Choroid plexus epithelial cell (primary cell): ENCODE results near the gene LPIN1.

ENCODE experiments used
- DNase-seq: peaks from one replicate; pipeline ENCODE4 v3.0.0-alpha.2; 2010; ENCODE audit warnings: low read depth
- H3K4me3 ChIP-seq: 2 replicates; pipeline ENCODE4 v1.5.1; 2011; ENCODE audit warnings: low read depth, mild to moderate bottlenecking, control low read depth, low read length, moderate library complexity
- TF ChIP-seq, protein P1 (sequence below): conservative IDR thresholded peaks from 2 replicates; pipeline ENCODE4 v1.5.1; 2011; ENCODE audit warnings: low read depth, mild to moderate bottlenecking, control low read depth, inconsistent platforms, low read length, moderate library complexity

Gene LPIN1

DNA sequence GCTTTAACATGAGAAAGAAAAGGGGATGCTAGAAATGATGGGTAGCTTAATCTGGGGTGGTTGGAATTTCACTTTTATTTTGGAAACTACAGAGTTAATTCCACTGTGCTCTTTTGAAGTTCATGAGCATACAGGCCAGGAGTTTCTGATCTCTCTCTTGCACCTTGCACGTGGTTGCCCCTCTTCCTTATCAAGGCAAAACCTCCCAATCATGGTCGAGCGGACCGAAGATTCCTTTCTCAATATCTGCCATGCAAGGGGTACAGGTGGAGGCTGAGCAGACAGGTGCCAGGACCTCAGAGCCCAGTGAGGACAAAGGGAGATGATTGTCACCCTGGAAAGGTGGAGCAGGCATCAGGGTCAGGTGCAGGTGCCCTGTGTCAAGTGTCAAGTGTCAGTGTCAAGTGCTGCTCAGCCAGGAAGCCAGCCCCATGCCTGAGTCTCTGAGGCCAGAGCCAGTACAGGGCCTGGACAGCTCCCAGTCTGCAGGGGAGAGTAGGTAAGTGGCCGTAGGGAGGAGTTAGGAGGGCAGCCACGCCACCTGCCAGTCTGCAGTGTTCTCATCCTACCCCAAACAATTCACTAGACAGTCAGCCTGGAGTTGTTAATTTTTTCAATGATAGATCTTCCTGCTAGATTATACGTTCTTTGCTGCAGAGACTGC lies 42.2 kb downstream of the LPIN1 start:
- no peak for DNase-seq
- TF ChIP-seq, protein P1, sequence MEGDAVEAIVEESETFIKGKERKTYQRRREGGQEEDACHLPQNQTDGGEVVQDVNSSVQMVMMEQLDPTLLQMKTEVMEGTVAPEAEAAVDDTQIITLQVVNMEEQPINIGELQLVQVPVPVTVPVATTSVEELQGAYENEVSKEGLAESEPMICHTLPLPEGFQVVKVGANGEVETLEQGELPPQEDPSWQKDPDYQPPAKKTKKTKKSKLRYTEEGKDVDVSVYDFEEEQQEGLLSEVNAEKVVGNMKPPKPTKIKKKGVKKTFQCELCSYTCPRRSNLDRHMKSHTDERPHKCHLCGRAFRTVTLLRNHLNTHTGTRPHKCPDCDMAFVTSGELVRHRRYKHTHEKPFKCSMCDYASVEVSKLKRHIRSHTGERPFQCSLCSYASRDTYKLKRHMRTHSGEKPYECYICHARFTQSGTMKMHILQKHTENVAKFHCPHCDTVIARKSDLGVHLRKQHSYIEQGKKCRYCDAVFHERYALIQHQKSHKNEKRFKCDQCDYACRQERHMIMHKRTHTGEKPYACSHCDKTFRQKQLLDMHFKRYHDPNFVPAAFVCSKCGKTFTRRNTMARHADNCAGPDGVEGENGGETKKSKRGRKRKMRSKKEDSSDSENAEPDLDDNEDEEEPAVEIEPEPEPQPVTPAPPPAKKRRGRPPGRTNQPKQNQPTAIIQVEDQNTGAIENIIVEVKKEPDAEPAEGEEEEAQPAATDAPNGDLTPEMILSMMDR: no peak
- no peak overlapping the region for H3K4me3 ChIP-seq

DNA sequence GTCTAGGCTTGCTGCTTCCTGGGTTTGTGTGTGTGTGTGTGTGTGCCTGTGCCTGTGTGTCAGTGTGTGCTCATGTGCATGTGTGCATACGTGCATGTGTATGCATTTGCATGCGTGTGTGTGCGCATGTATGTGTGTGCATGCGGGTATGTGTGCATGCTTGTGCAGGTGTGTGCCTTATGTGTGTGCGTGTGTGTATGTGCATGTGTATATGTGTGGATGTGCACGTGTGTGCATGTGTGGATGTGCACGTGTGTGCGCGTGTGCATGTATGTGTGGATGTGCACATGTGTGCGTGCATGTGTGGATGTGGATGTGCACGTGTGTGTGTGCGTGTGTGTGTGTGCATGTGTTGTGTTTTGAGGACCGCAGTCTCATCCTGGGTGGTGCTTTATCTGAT lies 42.8 kb downstream of the LPIN1 start:
- H3K4me3 ChIP-seq: no peak overlapping the region
- TF ChIP-seq, protein P1: no peak
- DNase-seq: no peak

DNA sequence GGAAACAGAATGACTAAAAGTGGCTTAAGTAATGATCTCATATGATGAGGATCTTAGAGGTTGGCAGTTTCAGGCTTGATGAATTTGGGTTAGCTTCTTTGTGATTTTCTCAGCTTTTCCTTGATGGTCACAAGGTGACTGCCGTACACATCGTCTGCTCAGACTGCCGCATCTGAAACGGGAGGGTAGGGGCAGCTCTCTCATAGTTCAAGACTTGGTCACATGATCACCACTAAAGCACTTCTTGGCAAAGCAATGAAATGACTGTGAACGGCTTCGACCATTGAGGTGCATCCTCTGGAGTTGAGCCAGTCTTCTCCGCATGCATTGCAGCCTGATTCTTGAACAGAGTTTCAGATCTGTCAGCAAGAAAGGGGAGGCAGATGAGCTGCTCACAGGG lies 43.8 kb downstream of the LPIN1 start:
- TF ChIP-seq, protein P1: no peak
- H3K4me3 ChIP-seq: no peak overlapping the region
- DNase-seq: no peak

DNA sequence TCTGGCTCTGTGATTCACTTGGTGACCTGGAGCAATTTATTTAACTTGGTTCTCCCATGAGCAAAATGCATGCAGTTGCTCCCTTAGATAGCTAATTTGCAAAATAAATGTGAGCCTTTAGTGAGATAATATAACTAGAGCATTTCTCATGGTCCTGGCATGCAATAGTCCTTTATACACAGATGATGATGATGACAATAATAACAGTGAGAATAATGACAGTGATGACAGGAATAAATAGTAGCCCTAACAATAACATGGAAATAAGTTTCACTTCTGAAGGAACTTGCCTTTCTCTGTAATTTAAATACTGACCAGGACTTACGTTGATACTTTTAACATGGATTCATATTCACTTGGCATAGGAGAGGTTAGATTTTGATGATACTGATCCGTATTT lies 49.2 kb downstream of the LPIN1 start:
- no peak overlapping the region for H3K4me3 ChIP-seq
- TF ChIP-seq, protein P1: no peak
- DNase-seq: no peak

DNA sequence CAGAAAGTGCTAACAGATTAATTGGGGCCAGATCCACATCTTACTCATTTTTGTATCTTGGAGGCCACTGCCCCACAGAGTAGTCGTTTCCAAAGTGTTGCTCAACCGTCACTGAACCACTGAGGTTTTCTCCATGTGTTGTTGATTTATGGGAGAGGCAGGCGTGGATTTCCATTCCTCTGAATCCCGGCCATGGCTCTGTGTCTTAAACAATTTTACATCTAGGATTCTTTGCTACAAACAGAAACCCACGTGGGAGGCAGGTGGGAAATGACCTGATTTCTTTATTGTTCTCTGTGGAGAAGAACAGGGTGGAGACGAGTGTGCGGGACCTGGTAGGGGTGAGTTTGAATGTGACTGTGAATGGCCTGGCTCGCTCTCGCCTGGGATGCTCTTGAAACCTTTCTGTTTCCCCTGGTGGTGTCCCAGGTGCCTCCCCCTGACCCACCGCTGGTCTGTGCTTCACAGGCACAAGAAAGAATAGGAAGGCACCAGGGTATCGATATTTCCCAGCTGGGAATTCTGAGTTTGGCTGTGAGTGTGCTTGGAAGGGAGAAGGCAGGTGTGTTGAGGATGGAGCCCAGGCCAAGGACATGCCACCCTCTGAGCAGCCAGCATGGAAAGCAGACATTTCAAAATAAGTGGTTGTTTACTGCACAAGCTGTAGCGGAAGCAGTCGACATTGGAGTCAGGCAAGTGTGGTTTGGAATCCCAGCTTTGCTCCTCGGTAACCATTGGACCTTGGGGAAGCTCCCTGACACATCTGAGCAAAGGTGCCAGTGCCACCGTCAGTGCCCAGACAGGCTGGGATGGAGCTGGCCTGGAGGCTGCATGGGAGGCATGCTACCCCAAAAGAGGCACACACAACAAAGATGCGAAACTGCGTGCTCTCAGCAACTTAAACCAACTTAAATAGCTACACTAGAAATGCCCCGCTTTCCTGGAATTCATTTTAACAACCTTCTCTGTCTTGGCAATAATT lies 50.0 kb downstream of the LPIN1 start:
- DNase-seq: no peak
- TF ChIP-seq, protein P1: no peak
- H3K4me3 ChIP-seq: no peak overlapping the region

DNA sequence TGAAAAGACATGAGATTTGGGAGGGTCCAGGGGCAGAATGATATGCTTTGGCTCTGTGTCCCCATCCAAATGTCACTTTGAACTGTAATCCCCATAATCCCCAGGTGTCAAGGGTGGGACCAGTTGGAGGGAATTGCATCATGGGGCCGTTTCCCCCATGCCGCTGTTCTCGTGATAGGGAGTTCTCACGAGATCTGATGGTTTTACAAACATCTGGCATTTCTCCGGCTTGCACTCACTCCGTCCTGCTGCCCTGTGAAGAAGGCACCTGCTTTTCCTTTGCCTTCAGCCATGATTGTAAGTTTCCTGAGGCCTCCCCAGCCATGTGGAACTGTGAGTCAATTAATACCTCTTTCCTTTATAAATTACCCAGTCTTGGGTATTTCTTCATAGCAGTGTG lies 51.4 kb downstream of the LPIN1 start:
- DNase-seq: no peak
- H3K4me3 ChIP-seq: no peak overlapping the region
- TF ChIP-seq, protein P1: no peak
